Suprapubic skin (tissue), 4 donors: ENCODE results near the gene ATXN7L2.

Source experiments
- POLR2A ChIP-seq, 2 donors: fragments of 450-650 bp; IDR thresholded peaks; one replicate each; pipeline ENCODE4 v1.6.1; 2017; ENCODE audit warnings: antibody characterized with exemption in 2 of 2, mild to moderate bottlenecking in 2 of 2, moderate library complexity in 2 of 2
- POLR2AphosphoS5 ChIP-seq, 3 donors: sonication (generic); formaldehyde crosslinking; IDR thresholded peaks; one replicate each; pipeline ENCODE4 v1.6.1; 2017; ENCODE audit warnings: antibody characterized with exemption in 3 of 3
- TF ChIP-seq, protein P1 (sequence below), 2 donors: fragments of 200-600 bp in 1 of 2; fragments of 450-650 bp in 1 of 2; sonication (generic) in 1 of 2; IDR thresholded peaks; one replicate each; pipeline ENCODE4 v1.5.1; 2016 to 2019; ENCODE audit warnings: antibody characterized with exemption in 2 of 2, mild to moderate bottlenecking in 1 of 2, moderate library complexity in 1 of 2

DNA sequence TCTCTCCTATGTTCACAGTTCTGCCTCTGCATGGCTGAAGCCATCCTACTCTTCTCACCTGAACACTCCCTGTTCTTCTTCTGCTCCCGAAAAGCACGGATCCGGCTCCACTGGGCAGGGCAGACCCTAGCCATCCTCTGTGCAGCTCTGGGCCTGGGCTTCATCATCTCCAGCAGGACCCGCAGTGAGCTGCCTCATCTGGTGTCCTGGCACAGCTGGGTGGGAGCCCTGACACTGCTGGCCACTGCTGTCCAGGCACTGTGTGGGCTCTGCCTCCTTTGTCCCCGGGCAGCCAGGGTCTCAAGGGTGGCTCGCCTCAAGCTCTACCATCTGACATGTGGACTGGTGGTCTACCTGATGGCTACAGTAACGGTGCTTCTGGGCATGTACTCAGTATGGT is 12.0 kb downstream of the ATXN7L2 start:
- TF ChIP-seq, protein P1, sequence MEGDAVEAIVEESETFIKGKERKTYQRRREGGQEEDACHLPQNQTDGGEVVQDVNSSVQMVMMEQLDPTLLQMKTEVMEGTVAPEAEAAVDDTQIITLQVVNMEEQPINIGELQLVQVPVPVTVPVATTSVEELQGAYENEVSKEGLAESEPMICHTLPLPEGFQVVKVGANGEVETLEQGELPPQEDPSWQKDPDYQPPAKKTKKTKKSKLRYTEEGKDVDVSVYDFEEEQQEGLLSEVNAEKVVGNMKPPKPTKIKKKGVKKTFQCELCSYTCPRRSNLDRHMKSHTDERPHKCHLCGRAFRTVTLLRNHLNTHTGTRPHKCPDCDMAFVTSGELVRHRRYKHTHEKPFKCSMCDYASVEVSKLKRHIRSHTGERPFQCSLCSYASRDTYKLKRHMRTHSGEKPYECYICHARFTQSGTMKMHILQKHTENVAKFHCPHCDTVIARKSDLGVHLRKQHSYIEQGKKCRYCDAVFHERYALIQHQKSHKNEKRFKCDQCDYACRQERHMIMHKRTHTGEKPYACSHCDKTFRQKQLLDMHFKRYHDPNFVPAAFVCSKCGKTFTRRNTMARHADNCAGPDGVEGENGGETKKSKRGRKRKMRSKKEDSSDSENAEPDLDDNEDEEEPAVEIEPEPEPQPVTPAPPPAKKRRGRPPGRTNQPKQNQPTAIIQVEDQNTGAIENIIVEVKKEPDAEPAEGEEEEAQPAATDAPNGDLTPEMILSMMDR (IDR thresholded peaks at IDR 0.05): no peak
- no peak for TF ChIP-seq POLR2A (IDR thresholded peaks at IDR 0.05)
- no peak for TF ChIP-seq POLR2AphosphoS5 (IDR thresholded peaks at IDR 0.05)
